Stimulated activated CD4-positive, alpha-beta T cell treated with anti-CD3 and anti-CD28 coated beads, Interleukin-1b, Interleukin-23, amount 100 ng/mL, for 4 hours (primary cell): ENCODE measurements around the gene TST.

ENCODE experiments used
- DNase-seq, 2 donors: peaks; one replicate each; pipeline ENCODE4 v3.0.0-alpha.2; 2020; ENCODE audit warnings: low read depth in 2 of 2

The TST gene

DNA sequence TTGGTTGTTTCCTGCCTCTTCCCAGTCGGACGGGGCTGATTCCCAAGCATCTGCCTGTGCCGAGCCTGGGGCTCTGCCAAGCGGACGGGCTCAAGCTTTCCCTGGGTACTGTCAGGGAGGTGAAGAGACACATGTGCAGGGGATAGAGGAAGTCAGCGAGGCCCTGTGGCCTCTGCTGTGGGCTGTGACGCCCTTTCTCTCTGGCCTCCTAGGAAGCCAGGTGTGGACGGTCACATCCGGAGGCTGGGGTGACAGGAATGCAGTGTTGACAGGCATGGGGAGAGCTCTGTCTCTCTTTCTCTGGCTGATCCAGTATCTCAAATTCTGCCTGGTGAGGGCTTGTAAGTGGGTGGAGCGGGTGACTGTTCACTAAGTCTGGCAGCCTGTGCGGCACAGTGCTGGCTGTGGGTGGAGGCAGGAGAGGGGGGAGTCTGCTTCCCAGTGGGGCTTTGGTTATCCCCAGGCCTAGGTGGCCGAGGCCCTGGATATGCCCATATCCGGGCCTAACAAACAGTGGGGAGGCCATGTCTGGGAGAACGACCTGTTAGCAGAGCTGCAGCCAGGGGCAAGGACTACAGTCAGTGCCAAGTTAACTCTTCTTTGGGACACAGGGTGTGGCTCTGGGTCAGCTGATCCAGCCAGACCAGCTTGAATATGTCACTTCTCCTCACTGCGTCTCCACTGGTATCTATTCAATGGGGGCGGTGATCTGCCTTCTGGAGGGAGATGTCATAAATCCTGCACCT is 34.2 kb upstream of the TST start:
- no peak for DNase-seq

GRCh38 chr22:37052386-37053309 is 33.4 kb upstream of the TST start:
- no peak for DNase-seq

DNA sequence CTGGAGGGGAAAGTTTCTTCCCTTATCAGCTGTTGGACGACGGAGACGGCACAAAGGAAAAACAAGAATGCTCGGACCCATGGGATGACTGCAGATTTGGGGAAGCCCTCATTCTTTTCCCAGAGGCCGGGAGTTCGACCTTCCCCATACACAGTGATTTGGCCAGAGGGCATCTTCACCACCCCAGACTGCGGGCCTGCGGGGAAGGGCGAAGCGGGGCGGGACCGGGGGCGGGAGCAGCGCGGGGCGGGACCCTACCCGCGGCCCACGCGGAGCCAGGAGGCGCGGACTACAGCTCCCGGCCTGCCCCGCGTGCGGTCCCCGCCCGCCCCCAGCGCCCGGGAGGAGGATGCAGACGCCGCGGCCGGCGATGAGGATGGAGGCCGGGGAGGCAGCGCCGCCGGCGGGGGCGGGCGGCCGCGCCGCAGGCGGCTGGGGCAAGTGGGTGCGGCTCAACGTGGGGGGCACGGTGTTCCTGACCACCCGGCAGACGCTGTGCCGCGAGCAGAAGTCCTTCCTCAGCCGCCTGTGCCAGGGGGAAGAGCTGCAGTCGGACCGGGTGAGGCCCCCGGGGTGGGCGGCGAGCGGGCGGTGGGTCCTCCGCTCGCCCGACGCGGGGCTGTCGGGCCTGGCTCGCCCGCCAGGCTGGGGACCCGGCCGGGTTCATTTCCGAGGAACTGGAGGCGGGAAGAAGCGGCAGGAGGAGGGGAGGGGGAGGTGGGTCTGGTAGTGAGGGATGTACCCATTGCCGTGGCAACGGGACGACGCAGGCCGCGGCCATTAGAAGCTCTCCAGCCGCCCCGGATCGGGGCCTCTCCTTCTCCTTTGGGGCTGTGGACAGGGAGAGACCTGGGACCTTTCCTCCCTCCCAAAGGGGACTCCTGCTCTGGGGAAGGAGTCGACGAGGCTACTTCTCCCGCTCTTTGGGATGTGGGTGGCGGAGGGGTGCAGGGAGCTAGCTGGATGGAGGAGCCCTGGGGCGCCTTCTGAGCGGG is 32.4 kb upstream of the TST start, which contains the start of gene KCTD17:
KCTD17 (plus strand) TSS at position 352 of the 995 bp plus-strand sequence; CDS start at position 371, 19 bp downstream.
- DNase-seq = peak; percentile 66 to 78

- DNase-seq = no peak
Observed at GRCh38 chr22:37050913-37051312, 31.7 kb upstream of the TST start.

DNA sequence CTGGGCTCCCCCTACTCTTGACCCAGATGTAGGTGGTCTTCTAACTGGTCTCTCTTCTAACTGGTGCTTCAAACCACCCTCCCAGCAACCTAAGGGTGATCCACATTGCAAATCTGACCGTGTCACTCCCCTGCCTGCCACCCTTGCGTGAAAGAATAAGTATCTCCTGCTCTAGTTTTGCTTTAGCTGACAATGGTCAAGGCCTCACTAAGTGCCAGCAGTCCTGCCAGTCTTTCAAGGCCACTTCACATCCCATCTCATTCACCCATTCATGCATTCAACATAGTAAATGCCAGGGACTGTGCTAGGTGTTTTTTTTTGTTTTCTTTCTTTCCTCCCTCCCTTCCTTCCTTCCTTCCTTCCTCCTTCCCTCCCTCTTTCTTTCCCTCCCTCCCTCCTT is 30.0 kb upstream of the TST start:
- no peak for DNase-seq

DNA sequence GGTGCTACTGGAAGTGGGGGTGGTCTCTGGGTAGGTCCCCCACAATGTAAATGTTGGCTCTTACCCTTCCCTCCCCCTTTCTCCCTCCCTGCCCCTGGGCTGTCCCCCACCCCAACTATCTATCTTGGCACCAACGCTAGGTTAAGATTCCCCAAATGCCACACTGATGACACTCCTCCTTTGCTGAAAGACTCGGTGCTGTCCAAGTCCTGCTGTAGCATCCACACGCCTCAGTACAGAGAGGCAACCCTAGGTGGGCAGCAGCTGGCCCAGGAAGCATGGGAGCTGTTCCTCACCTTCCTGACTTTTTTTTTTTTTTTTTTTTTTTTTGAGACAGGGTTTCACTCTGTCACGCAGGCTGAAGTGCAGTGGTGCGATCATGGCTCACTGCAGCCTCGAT is 28.9 kb upstream of the TST start:
- DNase-seq = no peak

DNA sequence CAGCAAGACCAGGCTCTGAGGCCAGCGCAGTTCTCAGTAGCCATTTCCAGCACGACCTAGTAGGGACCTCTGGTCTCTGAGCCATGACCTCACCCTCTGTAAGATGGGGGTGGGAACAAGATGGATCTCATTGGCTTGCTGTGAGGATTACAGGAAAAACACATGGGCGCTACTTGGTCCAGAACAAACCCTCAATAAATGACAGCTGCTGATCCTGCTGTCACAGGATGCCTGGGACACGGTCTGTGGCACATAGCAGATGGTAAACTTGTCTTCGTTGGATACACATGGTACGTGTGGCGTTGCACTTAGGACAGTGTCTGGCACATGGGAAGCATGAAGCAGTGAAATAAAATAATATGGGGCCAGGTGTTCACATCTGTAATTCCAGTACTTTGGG is 27.8 kb upstream of the TST start:
- no peak for DNase-seq

GRCh38 chr22:37046589-37046988 is 27.3 kb upstream of the TST start:
- DNase-seq = no peak

DNA sequence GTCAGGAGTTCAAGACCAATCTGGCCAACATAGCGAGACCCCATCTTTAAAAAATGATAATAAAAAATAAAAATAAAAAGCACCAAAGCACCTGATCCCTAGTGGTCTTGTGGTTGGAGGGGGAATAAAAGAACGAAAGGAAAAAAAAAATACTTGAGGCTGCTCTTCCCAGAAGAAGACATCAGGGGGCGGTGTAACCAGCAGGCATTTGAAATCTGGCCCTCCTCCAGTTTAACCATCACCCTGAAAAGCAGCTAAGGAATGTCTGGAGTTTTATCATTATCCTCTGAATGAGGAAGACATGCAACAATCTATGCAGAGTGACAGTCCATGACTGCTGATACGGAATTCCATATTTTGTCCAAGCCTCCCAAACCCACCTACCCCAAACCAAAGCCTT is 26.7 kb upstream of the TST start:
- DNase-seq = no peak

DNA sequence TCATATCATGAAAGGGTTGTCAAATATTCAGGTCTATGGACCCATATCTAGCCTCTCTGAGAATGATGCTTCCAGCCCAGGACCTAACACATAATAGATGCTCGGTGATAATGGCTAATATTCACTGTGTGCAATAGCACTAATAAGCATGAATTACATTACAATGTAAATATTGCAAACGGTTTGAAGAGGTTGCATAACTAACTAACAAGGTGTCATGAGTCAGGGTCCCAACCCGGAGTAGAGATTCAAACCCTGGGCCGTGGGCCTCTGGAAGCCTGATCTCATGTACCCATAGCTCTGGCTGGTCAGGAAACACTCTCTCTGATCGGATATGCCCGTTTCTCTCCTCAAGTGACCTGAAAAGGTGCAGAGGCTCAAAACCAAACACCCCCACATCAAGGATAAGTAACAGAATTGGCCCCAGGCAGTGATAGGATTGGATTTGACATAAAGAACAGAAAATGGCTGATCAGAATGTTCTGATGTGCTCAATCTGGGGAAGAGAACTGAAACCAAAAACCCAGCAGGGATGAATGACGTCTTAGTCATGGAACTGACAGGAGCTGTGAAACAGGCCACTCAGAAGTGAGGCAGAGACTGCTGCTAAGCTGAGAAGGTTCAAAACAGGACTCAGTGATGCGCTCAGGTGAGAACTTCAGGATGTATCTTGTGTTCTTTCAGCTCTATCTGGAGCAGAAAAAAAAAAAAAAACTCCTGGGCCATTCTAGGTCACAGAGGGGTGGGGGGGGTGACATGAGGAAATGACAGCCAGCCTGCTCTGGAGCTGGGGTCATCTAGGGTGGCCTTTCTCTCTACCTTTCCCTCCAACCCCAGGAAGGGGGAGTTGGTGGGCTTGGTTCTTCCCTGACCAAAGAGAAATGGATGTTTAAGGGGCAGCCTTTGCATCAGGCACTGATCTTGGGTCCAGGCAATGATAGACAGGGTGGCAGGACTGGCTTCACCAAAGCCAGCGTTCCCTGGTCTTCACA is 25.7 kb upstream of the TST start:
- no peak for DNase-seq

DNA sequence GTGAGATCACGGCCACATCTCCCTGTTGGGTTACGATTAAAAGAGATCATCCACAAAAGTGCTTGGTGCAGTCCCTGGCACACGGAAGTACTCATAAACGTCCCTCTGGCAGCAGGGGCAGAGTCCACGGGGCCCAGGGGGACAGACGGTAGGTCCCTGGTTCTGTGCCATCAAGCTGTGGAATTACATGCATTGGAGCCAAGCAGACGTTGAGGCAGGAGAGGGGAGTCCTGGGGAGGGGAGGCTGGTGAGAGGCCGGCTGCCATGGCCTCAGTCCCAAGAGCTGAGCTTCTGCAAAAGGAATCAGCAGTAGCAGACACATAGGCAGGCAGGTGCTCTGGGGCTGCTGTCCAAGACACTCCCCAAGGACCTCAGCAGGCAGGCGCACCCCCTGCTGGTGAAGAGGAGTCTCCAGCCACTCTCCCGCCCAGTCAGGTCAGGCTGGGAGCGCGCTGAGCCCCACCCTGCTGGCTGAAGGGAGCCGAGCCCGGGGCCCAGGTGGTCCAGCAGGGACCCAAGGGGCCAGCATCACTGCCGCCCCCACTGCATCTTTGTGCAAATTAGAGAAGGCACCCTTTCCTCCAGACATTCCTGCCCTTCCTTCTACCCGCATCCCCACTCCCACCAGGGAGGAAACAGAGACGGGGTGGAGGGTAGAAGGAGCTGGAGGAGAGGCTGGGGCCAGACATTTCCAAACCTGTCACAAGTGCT is 24.7 kb upstream of the TST start:
- DNase-seq = peak; percentile 22 to 23

- DNase-seq = no peak
Observed at GRCh38 chr22:37043209-37043827, 24.1 kb upstream of the TST start.

DNA sequence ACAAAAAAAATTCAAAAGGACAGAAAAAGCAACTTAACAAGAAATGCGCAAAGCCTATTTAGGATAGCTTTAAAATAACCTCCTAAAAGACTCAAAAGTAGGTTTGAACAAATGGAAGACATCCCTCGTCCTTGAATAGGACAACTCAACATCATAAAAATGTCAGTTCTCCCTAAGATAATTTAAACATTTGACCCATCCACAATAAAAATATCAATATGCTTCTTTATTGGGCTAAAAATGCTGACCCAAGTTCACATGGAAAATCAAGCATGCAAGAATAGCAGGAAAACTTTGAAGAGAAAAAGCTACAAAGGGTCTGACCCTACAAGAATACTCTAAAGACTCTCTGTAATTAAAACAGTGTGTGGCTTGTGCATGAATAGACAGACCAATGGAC is 20.2 kb upstream of the TST start:
- no peak for DNase-seq

DNA sequence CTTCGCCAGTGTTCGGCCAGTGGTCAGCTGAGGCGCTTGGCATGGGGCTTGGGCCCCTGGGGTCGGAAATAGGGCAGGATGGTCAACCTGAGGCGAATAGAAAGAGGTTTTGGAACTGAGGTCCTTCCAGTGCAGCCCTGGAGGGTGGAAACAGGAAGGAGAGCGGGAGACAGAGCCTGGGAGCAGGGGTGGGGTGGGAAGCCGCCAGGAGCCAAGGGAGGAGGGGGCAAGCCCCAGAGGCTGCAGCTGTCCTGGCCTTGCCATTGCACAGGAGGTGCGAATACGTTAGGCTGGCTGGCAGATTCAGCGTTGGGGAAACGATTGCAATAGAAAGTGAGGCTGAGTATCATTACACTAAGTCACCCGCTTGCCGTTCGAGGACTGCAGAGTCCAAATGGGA is 18.4 kb upstream of the TST start:
- no peak for DNase-seq

DNA sequence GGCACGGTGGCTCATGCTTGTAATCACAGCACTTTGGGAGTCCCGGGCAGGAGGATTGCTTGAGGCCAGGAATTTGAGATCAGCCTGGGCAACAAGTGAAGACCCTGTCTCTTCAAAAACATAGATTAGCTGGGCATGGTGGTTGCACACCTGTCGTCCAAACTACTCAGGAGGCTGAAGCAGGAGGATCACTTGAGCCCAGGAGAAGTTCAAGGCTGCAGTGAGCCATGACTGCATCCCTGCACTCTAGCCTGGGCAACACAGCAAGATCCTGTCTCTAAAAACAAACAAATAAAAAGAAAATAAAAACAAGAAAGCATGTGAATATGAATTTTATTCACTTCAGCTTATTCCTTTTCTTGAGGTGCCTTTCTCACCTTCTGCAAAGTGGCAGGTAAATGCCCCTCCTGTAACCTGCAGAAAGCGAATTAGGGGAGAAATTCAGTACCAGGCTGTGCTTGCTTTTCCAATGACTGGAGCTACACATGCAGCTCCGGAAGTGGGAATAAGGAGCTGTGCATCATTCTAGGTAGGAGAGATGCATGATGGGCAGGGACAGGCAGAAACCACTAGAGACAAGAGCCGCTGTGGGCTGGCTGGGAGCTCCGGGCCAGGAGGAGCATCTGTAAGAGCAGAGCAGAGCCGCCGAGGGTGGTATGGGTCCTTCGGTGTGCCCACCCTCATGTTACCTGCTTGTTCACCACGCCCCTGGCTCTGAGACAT is 17.6 kb upstream of the TST start:
- no peak for DNase-seq

DNA sequence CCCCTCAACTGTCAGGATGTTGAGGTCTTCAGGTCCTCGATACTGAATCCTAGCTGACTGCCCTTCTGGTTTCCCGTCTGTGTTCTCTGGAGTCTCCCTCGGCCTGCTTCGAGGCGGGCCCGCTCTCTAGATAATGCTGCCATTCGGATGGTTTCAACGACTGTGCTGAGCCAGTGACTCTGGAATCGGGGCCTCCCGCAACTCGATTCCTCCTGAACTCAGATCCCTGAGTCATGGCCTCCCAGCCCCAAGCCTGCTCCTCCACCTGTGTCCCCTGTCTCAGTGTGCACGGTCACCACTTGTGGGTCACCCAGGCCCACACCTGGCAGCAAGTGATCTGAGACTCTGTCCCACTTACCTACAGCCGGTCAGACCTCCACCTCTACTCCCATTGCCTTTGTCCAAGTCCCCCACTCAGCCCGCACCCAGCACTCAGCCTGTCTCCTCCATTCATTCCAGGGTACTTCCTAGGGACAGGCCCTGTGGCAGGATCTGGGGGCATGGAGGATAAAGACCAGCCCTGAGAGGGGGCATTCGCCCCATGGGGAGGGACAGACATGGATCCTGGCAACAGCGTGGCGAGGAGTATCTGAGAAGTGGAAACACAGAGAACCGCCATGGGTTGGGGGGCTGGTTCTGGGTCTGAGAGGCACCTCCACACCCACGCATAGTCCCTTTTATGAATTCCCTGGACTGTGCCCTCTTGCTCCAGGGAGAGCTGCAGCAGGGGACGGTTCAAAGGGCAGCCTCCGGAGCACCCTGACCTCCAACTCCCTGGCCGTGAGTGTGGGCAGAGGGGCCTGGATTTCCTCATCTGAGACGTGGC is 14.6 kb upstream of the TST start:
- no peak for DNase-seq

DNA sequence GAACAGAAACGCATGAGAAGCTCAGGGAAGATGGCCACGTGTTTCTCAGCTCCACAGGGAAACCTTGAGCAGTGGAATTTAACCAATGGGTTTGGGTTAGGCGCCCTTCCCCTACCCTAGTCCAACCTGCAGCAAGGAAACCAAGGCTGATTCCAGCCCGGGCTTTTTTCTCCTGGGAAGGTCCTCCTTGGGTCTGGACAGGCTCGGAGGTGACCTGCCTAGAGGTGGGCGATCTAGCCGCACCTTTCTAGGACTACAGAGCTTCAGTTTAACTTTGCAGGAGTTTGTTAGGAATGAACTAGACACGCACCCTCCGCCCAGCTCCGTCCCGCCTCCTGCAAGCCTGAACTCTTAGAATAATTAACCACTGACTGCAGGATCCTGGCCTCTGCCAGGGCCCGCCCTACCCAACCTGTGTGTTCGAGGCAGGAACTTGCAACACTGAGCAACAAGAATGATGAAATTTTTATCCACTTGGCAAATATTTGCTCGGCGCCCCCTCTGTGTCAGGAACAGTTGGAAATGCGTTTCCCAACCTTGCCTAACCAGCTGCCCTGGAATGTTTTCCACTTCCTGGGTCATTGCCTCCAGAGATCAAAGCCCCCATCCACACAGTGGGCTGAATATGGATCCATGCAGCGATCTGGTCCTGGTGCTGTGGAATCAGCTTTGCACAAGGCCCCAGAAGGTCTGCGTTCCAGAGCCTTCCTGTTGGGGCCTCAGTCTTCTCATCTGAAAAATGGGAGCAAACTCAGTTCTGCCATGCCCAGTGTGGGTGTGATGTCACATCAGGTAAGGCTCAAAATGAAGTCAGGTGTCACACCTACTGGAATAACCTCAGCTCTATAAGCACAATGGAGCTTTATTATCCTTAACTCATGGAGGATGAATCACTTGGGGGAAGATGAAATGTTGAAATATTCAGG is 13.6 kb upstream of the TST start:
- no peak for DNase-seq
